ENCODE measurements around the gene RUNX2.

The RUNX2 gene

DNA sequence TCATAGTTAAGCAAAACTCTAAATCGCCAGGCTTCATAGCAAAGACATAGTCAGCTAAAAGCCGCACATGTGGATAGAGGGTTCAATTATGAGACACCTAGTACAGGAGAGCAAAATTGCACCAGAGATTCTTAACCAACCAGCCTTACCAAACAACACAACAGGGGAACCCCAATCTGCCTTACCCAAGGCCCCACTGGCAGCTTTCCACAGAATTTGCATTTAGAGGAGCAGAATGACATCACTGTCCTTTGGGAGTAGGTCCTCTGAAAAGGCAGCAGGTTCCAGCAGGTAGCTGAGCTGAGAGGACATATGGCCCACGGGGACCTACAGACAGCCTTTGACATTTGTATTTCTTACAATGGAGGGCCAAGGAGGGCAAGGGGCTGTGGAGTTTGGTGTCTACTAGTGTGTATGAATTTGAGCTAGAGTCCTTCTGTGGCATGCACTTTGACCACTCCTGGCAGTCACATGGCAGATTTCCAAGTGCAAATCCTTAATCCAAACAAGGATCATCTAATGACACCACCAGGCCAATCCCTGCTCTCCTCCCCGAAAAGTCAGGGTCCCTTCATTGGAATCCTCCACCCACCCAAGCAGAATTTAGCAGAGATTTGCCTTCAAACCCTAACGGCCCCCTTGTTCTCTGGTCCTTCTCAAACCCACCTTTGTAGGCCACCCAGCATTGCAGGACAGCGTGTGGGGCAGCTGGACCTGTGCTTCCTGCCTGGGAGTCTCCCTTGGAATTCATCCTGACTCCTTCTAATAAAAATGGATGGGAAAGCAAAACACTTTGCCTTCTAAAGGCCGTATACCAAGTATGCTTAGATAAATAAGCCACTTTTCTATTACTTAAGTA is 220.8 kb downstream of the RUNX2 start:
- TF ChIP-seq TCF12 (IDR thresholded peaks at IDR 0.05; ENCODE audit: low read depth) (no peak), EP300 (IDR thresholded peaks at IDR 0.05; ENCODE audit: borderline replicate concordance) (no peak), CREB1 (IDR thresholded peaks at IDR 0.05; ENCODE audit: low read depth) (no peak), CEBPB (IDR thresholded peaks at IDR 0.05) (no peak), YY1 (IDR thresholded peaks at IDR 0.05; ENCODE audit: low read depth) (no peak), ZBTB7A (IDR thresholded peaks at IDR 0.05; ENCODE audit: low read depth) (no peak), EGR1 (IDR thresholded peaks at IDR 0.05) (no peak), TAF1 (IDR thresholded peaks at IDR 0.05; ENCODE audit: low read depth) (no peak), NFIC (IDR thresholded peaks at IDR 0.05) (no peak), RAD21 (IDR thresholded peaks at IDR 0.05; ENCODE audit: low read depth) (no peak)
- TF ChIP-seq, protein P1, sequence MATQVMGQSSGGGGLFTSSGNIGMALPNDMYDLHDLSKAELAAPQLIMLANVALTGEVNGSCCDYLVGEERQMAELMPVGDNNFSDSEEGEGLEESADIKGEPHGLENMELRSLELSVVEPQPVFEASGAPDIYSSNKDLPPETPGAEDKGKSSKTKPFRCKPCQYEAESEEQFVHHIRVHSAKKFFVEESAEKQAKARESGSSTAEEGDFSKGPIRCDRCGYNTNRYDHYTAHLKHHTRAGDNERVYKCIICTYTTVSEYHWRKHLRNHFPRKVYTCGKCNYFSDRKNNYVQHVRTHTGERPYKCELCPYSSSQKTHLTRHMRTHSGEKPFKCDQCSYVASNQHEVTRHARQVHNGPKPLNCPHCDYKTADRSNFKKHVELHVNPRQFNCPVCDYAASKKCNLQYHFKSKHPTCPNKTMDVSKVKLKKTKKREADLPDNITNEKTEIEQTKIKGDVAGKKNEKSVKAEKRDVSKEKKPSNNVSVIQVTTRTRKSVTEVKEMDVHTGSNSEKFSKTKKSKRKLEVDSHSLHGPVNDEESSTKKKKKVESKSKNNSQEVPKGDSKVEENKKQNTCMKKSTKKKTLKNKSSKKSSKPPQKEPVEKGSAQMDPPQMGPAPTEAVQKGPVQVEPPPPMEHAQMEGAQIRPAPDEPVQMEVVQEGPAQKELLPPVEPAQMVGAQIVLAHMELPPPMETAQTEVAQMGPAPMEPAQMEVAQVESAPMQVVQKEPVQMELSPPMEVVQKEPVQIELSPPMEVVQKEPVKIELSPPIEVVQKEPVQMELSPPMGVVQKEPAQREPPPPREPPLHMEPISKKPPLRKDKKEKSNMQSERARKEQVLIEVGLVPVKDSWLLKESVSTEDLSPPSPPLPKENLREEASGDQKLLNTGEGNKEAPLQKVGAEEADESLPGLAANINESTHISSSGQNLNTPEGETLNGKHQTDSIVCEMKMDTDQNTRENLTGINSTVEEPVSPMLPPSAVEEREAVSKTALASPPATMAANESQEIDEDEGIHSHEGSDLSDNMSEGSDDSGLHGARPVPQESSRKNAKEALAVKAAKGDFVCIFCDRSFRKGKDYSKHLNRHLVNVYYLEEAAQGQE (IDR thresholded peaks at IDR 0.05; ENCODE audit: low read depth), result no peak
- TF ChIP-seq, protein P2, sequence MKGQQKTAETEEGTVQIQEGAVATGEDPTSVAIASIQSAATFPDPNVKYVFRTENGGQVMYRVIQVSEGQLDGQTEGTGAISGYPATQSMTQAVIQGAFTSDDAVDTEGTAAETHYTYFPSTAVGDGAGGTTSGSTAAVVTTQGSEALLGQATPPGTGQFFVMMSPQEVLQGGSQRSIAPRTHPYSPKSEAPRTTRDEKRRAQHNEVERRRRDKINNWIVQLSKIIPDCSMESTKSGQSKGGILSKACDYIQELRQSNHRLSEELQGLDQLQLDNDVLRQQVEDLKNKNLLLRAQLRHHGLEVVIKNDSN (IDR thresholded peaks at IDR 0.05), result no peak
- TF ChIP-seq, protein P3, sequence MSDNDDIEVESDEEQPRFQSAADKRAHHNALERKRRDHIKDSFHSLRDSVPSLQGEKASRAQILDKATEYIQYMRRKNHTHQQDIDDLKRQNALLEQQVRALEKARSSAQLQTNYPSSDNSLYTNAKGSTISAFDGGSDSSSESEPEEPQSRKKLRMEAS (IDR thresholded peaks at IDR 0.05), result no peak

GRCh38 chr6:45552536-45552935 is 224.4 kb downstream of the RUNX2 start:
- TF ChIP-seq CREB1 (IDR thresholded peaks at IDR 0.05; ENCODE audit: low read depth) (no peak), CEBPB (IDR thresholded peaks at IDR 0.05) (no peak), ZBTB7A (IDR thresholded peaks at IDR 0.05; ENCODE audit: low read depth) (no peak), EP300 (IDR thresholded peaks at IDR 0.05; ENCODE audit: borderline replicate concordance) (no peak), TEAD4 (IDR thresholded peaks at IDR 0.05) (no peak), NFIC (IDR thresholded peaks at IDR 0.05) (no peak), YY1 (IDR thresholded peaks at IDR 0.05; ENCODE audit: low read depth) (no peak), EGR1 (IDR thresholded peaks at IDR 0.05) (no peak), RAD21 (IDR thresholded peaks at IDR 0.05; ENCODE audit: low read depth) (no peak), TAF1 (IDR thresholded peaks at IDR 0.05; ENCODE audit: low read depth) (no peak), FOXM1 (IDR thresholded peaks at IDR 0.05; ENCODE audit: borderline replicate concordance, low read depth) (no peak), TCF12 (IDR thresholded peaks at IDR 0.05; ENCODE audit: low read depth) (no peak)
- TF ChIP-seq, protein P3 (IDR thresholded peaks at IDR 0.05), result no peak
- TF ChIP-seq, protein P2 (IDR thresholded peaks at IDR 0.05), result no peak
- TF ChIP-seq, protein P1 (IDR thresholded peaks at IDR 0.05; ENCODE audit: low read depth), result no peak

DNA sequence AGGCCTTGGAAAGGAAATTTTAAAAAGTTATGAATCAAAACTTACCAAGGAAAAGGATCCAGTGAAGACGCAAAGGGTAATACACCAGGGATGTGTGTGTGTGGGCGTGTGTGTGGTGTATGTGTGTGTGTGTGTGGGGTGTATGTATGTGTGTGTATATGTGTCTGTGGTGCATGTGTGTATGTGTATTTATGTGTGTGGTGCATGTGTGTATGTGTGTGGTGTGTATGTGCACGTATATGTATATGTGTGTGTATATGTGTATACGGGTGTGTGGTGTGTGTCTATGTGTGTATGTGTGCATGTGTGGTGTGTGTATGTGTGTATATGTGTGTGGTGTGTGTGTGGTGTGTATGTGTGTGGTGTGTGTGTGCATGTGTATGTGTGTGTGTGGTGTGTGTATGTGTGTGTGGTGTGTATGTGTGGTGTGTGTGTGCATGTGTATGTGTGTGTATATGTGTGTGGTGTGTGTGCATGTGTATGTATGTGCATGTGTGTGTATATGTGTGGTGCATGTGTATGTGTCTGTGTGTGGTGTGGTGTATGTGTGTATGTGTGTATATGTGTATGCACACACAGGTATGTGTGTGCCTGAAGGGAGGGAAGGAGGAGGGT is 225.7 kb downstream of the RUNX2 start:
- TF ChIP-seq EGR1 (IDR thresholded peaks at IDR 0.05) (no peak), FOXM1 (IDR thresholded peaks at IDR 0.05; ENCODE audit: borderline replicate concordance, low read depth) (no peak), EP300 (IDR thresholded peaks at IDR 0.05; ENCODE audit: borderline replicate concordance) (no peak), TAF1 (IDR thresholded peaks at IDR 0.05; ENCODE audit: low read depth) (no peak), ZBTB7A (IDR thresholded peaks at IDR 0.05; ENCODE audit: low read depth) (no peak), CREB1 (IDR thresholded peaks at IDR 0.05; ENCODE audit: low read depth) (no peak), RAD21 (IDR thresholded peaks at IDR 0.05; ENCODE audit: low read depth) (no peak), CEBPB (IDR thresholded peaks at IDR 0.05) (no peak), TEAD4 (IDR thresholded peaks at IDR 0.05) (no peak), NFIC (IDR thresholded peaks at IDR 0.05) (no peak), TCF12 (IDR thresholded peaks at IDR 0.05; ENCODE audit: low read depth) (no peak), YY1 (IDR thresholded peaks at IDR 0.05; ENCODE audit: low read depth) (no peak)
- TF ChIP-seq, protein P2 (IDR thresholded peaks at IDR 0.05), result no peak
- TF ChIP-seq, protein P3 (IDR thresholded peaks at IDR 0.05), result no peak
- TF ChIP-seq, protein P1 (IDR thresholded peaks at IDR 0.05; ENCODE audit: low read depth), result no peak
